Caco-2 (cell line): ENCODE data around the gene DMC1. TPM values are rescaled to one million over a fixed set of nuclear protein-coding genes. Genes with fewer than 3 reads are reported as not detected.

Experiments used
- BruUV-seq: library from RNA; stranded (reverse); fragments of 400-500 nt; replicated peaks from 2 replicates; lab custom pipeline; 2021; lab: Mats Ljungman, UMichigan
- CTCF ChIA-PET: fragments of 300-600 bp; sonication (Branson Sonifier 250); formaldehyde crosslinking; loops from one replicate; lab custom pipeline; 2022; ENCODE audit warnings: antibody characterized with exemption; lab: Charles Lee
- POLR2A ChIA-PET: fragments of 300-600 bp; sonication (Branson Sonifier 250); formaldehyde crosslinking; loops from one replicate; lab custom pipeline; 2022; ENCODE audit warnings: antibody characterized with exemption; lab: Charles Lee
- DNase-seq, 2 experiments: peaks; one replicate each; pipeline versions ENCODE4 v3.0.0 to v3.0.0-alpha.2; 2020 to 2022
- H3K27me3 ChIP-seq: replicated peaks from 2 replicates; pipeline ENCODE4 v1.6.0; 2011; ENCODE audit warnings: low read length; ENCODE audit not compliant: control insufficient read depth, insufficient read depth
- H3K36me3 ChIP-seq: 2 replicates; pipeline ENCODE4 v1.5.1; 2011; ENCODE audit warnings: low read length; ENCODE audit not compliant: control insufficient read depth, insufficient read depth
- H3K4me1 ChIP-seq: fragments of 250-450 bp; sonication (Bioruptor Pico); 2 replicates; pipeline ENCODE4 v1.5.1; 2020; ENCODE audit warnings: mild to moderate bottlenecking
- H3K4me3 ChIP-seq: 2 replicates; pipeline ENCODE4 v1.5.1; 2011; ENCODE audit warnings: low read depth, mild to moderate bottlenecking, control low read depth, low read length
- H3K9me3 ChIP-seq: fragments of 250-450 bp; sonication (Bioruptor Pico); 2 replicates; pipeline ENCODE4 v1.5.1; 2020; ENCODE audit warnings: mild to moderate bottlenecking, moderate library complexity
- H3K27ac Mint-ChIP-seq: one replicate; pipeline ENCODE4 v1.8.0; 2022; ENCODE audit warnings: mixed read lengths; ENCODE audit not compliant: unreplicated experiment
- H3K27me3 Mint-ChIP-seq: one replicate; pipeline ENCODE4 v1.8.0; 2022; ENCODE audit warnings: mixed read lengths; ENCODE audit not compliant: insufficient read depth, unreplicated experiment
- H3K36me3 Mint-ChIP-seq: one replicate; pipeline ENCODE4 v1.8.0; 2022; ENCODE audit warnings: mild to moderate bottlenecking, mixed read lengths; ENCODE audit not compliant: insufficient read depth, unreplicated experiment
- H3K4me1 Mint-ChIP-seq: one replicate; pipeline ENCODE4 v1.8.0; 2022; ENCODE audit warnings: low read depth, mixed read lengths; ENCODE audit not compliant: unreplicated experiment
- H3K4me3 Mint-ChIP-seq: one replicate; pipeline ENCODE4 v1.8.0; 2022; ENCODE audit warnings: mild to moderate bottlenecking, moderate library complexity, mixed read lengths; ENCODE audit not compliant: unreplicated experiment
- H3K9me3 Mint-ChIP-seq: one replicate; pipeline ENCODE4 v1.8.0; 2022; ENCODE audit warnings: mixed read lengths; ENCODE audit not compliant: unreplicated experiment
- intact Hi-C: fragments of 100-400 bp; cut with micrococcal nuclease; formaldehyde crosslinking; loops from one replicate; pipeline ENCODE4 v1.10.0; 2022; ENCODE audit not compliant: unreplicated experiment
- total RNA-seq: library from RNA; stranded (reverse); gene quantifications from 2 replicates; pipeline ENCODE4 v1.2.3, GENCODE V29; 2022
- TF ChIP-seq, protein P1 (sequence below), 2 experiments: fragments of 200-600 bp in 1 of 2; IDR thresholded peaks; 1 replicate in 1 of 2; 2 replicates in 1 of 2; pipeline versions ENCODE4 v1.5.1 to v1.8.0; 2011 to 2022; ENCODE audit warnings: antibody characterized with exemption in 1 of 2, control low read depth in 1 of 2, inconsistent platforms in 1 of 2, low read depth in 1 of 2, low read length in 1 of 2, mild to moderate bottlenecking in 1 of 2, moderate library complexity in 1 of 2; ENCODE audit not compliant: insufficient read depth in 1 of 2, severe bottlenecking in 1 of 2, unreplicated experiment in 1 of 2

DMC1 gene
- total RNA-seq, 1 experiment from 2014 or later, result 1.1 TPM

DNA sequence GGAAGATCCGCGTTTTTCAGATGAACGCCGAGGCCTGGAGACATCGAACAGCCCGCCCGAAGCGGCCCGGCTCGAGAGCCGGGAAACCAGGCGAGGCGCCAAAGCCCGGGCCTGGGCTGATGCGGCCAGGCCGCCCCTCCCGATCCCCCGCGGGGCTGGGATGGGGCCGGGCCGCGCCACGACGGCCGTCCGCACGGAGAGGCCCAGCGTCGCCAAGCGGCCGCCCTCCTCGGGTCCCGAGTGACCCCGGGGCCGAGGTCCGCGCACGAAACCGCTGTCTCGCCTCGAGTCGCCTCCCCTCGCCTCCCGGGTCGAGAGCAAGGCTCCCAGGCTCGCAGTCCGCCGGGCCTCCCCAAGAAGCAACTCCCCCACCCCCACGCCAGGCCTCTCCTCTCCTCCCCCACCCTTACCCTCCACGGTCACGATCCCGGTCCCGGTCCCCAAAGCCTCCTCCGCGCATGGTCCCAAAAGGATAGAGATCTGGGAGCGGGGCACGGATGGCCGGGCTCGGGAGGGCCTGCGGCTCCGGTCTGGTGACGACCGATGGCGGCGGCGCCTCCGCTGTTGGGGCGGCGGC, 64.4 kb downstream of the DMC1 start:
- peaks cover 60% of the 10 kb centered on the region for H3K36me3 Mint-ChIP-seq
- peaks cover 28% of the 10 kb centered on the region for H3K4me1 ChIP-seq
- no TSS peak for BruUV-seq
- no peaks in the 10 kb centered on the region for H3K27me3 ChIP-seq
- ChIA-PET CTCF (no interaction called here), POLR2A (no interaction called here)
- H3K27ac Mint-ChIP-seq, result peak overlapping the region; percentile 100
- peak overlapping the region; percentile 97 for H3K4me3 Mint-ChIP-seq
- H3K4me1 Mint-ChIP-seq, result peaks cover 21% of the 10 kb centered on the region
- peaks cover 9% of the 10 kb centered on the region for H3K9me3 Mint-ChIP-seq
- peak; percentile 55 to 65 for DNase-seq
- H3K36me3 ChIP-seq, result no peaks in the 10 kb centered on the region
- no peaks in the 10 kb centered on the region for H3K9me3 ChIP-seq
- H3K4me3 ChIP-seq, result peak overlapping the region; percentile 98
- TF ChIP-seq, protein P1, sequence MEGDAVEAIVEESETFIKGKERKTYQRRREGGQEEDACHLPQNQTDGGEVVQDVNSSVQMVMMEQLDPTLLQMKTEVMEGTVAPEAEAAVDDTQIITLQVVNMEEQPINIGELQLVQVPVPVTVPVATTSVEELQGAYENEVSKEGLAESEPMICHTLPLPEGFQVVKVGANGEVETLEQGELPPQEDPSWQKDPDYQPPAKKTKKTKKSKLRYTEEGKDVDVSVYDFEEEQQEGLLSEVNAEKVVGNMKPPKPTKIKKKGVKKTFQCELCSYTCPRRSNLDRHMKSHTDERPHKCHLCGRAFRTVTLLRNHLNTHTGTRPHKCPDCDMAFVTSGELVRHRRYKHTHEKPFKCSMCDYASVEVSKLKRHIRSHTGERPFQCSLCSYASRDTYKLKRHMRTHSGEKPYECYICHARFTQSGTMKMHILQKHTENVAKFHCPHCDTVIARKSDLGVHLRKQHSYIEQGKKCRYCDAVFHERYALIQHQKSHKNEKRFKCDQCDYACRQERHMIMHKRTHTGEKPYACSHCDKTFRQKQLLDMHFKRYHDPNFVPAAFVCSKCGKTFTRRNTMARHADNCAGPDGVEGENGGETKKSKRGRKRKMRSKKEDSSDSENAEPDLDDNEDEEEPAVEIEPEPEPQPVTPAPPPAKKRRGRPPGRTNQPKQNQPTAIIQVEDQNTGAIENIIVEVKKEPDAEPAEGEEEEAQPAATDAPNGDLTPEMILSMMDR (IDR thresholded peaks at IDR 0.05; ENCODE audit: insufficient read depth in 1 of 2, low read depth in 1 of 2, low read length in 1 of 2, severe bottlenecking in 1 of 2, unreplicated experiment in 1 of 2), result no peak
- H3K27me3 Mint-ChIP-seq, result no peaks in the 10 kb centered on the region
- intact Hi-C loops, result no loop called here

DNA sequence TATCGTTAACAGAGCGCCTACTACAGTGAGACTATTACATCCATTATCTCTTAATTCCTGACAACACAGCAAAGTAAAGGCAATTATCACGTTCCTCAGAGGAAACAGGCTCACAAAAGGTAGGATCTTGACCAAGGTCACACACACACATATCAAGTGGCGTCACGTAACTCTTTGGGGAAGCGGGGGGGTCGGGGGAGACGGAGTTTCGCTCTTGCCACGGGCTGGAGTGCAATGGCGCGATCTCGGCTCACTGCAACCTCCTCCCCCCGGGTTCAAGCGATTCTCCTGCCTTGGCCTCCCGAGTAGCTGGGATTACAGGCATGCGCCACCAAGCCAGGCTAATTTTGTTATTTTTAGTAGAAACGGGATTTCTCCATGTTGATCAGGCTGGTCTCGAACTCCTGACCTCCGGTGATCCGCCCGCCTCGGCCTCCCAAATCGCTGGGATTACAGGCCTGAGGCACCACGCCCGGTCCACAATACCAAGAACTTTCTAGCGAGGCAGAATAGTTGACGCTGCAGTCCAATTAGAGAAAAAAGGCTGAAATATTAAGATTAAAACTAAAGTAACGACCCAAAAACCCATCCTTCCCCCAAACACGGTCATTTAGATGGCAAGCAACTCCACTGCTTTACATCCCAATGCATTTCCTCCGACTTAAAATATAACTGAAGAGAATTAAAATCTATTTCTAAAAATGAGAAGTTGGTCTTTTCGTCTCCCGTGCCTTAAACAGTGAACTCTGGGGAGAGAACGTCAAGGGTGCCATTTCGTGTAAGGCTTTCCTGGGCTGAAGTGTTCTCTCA, 65.0 kb downstream of the DMC1 start:
- H3K36me3 Mint-ChIP-seq, result peaks cover 67% of the 10 kb centered on the region

DNA sequence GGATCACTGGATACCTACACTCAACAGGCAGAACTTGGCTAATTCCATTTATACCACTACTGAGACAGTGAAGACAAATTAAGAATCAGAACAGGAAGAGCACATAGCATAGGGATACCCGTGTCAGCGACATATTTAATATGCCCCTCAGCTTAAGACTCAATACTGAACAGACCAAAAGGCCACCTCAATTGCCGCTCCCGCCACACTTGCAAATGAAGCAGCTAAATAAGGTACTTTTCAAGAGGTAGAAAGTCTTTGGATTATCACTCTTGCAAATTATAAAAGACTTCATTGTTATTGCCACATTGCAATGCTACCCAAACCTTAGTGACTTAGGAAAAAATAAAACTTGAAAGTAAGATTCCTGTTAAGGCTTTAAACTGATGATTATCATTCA, 67.0 kb downstream of the DMC1 start:
- H3K36me3 ChIP-seq, result 0 out of 2 replicates have a peak, but pooled peaks cover 1% of the 10 kb centered on the region
- no TSS peak for BruUV-seq
- H3K9me3 Mint-ChIP-seq, result peaks cover 3% of the 10 kb centered on the region
- H3K27me3 ChIP-seq, result no peaks in the 10 kb centered on the region
- peaks cover 86% of the 10 kb centered on the region for H3K36me3 Mint-ChIP-seq
- no peak overlapping the region for H3K4me3 ChIP-seq
- H3K27me3 Mint-ChIP-seq, result no peaks in the 10 kb centered on the region
- H3K4me3 Mint-ChIP-seq, result peak overlapping the region; percentile 28
- ChIA-PET CTCF (interaction anchor here (0.7 kb wide), 1 partner anchor 37 kb away, joined by 4 read pairs; no protein-coding TSS in a partner anchor), POLR2A (no interaction called here)
- H3K4me1 Mint-ChIP-seq, result peaks cover 14% of the 10 kb centered on the region
- DNase-seq, result no peak
- peaks cover 28% of the 10 kb centered on the region for H3K4me1 ChIP-seq
- TF ChIP-seq, protein P1 (IDR thresholded peaks at IDR 0.05; ENCODE audit: insufficient read depth in 1 of 2, low read depth in 1 of 2, low read length in 1 of 2, severe bottlenecking in 1 of 2, unreplicated experiment in 1 of 2), result no peak
- intact Hi-C loops, result no loop called here
- H3K27ac Mint-ChIP-seq, result no peak overlapping the region
- no peaks in the 10 kb centered on the region for H3K9me3 ChIP-seq

More for the DNA sequence above, 65.0 kb downstream of the DMC1 start:
- Histone ChIP-seq H3K36me3 (no peaks in the 10 kb centered on the region), H3K9me3 (no peaks in the 10 kb centered on the region), H3K4me3 (peak overlapping the region; percentile 98), H3K27me3 (no peaks in the 10 kb centered on the region), H3K4me1 (peaks cover 28% of the 10 kb centered on the region)
- H3K27me3 Mint-ChIP-seq, result no peaks in the 10 kb centered on the region
- intact Hi-C loops, result no loop called here
- DNase-seq, result peak in 1 of 2 experiments; percentile 24
- H3K4me3 Mint-ChIP-seq, result peak overlapping the region; percentile 97
- H3K4me1 Mint-ChIP-seq, result peaks cover 21% of the 10 kb centered on the region
- ChIA-PET POLR2A (no interaction called here), CTCF (no interaction called here)
- BruUV-seq, result no TSS peak
- H3K27ac Mint-ChIP-seq, result peak overlapping the region; percentile 47
- TF ChIP-seq, protein P1 (IDR thresholded peaks at IDR 0.05; ENCODE audit: insufficient read depth in 1 of 2, low read depth in 1 of 2, low read length in 1 of 2, severe bottlenecking in 1 of 2, unreplicated experiment in 1 of 2), result no peak
- peaks cover 9% of the 10 kb centered on the region for H3K9me3 Mint-ChIP-seq
